Activated CD4-positive, alpha-beta T cell treated with anti-CD3 and anti-CD28 coated beads for 1 hour (primary cell): Measurements from ENCODE around the gene NIPSNAP2.
"Not testable (repeated sequence)": the region's sequence is repeated elsewhere in the genome, so short reads cannot be mapped to it uniquely, and the experiment has no call there.

Experiments used
- DNase-seq: peaks from one replicate; pipeline ENCODE4 v3.0.0-alpha.2; 2020

NIPSNAP2 gene

GRCh38 chr7:56048763-56049162, 84.4 kb downstream of the NIPSNAP2 start:
- DNase-seq, result not testable (repeated sequence)
